Motor neuron (in vitro differentiated cells): ENCODE results near the gene SFSWAP. TPM values are rescaled to one million over a fixed set of nuclear protein-coding genes. Genes with fewer than 3 reads are reported as not detected.
A peak's percentile ranks its signal among the peaks of the same experiment; 100 is the strongest.

Experiments
- ATAC-seq, 8 experiments: fragments of 200-7000 bp; cut with Tn5 transposase; replicated peaks in 6 of 8; 2 replicates each; pipeline ENCODE4 v1.8.0; 2021; ENCODE audit warnings: mild to moderate bottlenecking in 8 of 8, moderate library complexity in 8 of 8
- H3K27ac ChIP-seq, 2 donors: fragments of 250-450 bp; sonication (Bioruptor Pico); 2 replicates each; pipeline ENCODE4 v1.9.0; 2021; ENCODE audit warnings: antibody characterized with exemption in 2 of 2, mild to moderate bottlenecking in 2 of 2, moderate library complexity in 1 of 2
- H3K4me1 ChIP-seq, 2 donors: fragments of 250-450 bp; sonication (Bioruptor Pico); replicated peaks in 1 of 2; 2 replicates each; pipeline ENCODE4 v1.6.1; 2021; ENCODE audit warnings: antibody characterized with exemption in 2 of 2, mild to moderate bottlenecking in 2 of 2, moderate library complexity in 1 of 2
- H3K4me3 ChIP-seq, 5 donors: fragments of 250-450 bp; sonication (Bioruptor Pico); 2 replicates each; pipeline ENCODE4 v1.9.0; 2021; ENCODE audit warnings: antibody characterized with exemption in 5 of 5, mild to moderate bottlenecking in 5 of 5, moderate library complexity in 4 of 5
- WGBS, 10 experiments: fragments of 450-650 bp; shearing (Covaris generic); methylation state at CpG; one replicate each; pipeline ENCODE4 v1.0.0; 2022; 5-methylcytosine and 5-hydroxymethylcytosine counted together
- in situ Hi-C, 9 experiments: fragments of 400-800 bp; cut with MboI; loops; one replicate each; pipeline ENCODE4 v1.15.0; 2021; ENCODE audit warnings: low sequenced_read_pairs in 9 of 9, low pct_unique_long_range_greater_than_20kb in 2 of 9; ENCODE audit not compliant: unreplicated experiment in 9 of 9
- total RNA-seq, 8 experiments: library from RNA; unstranded; fragments of 300-600 nt; gene quantifications; 2 replicates each; pipeline versions ENCODE4 v1.2.3 to v1.2.4, GENCODE V29; 2022

The SFSWAP gene
- total RNA-seq, 8 experiments from 2014 or later: 25.2 to 84.4 (median 29.3) TPM

- ATAC-seq: peak in 5 of 8 experiments; percentile 12 to 52 (median 48)
- 86 to 100% (median 97%) methylated on average over 2 to 5 of the region's 15 CpGs; no CpG with 5 or more reads in 7 of the 10 experiments for WGBS, 10 experiments
- Histone ChIP-seq H3K4me3 (no peak overlapping the region), H3K27ac (no peak overlapping the region), H3K4me1 (peaks cover 0 to 6% of the 10 kb centered on the region in 2 donors)
- in situ Hi-C loops: no loop called here
Observed at GRCh38 chr12:131795690-131796410, 85.0 kb downstream of the SFSWAP start.

- peaks cover 0 to 6% of the 10 kb centered on the region in 2 donors for H3K4me1 ChIP-seq
- ATAC-seq: no peak
- no peak overlapping the region for H3K4me3 ChIP-seq
- in situ Hi-C loops: no loop called here
- no peak overlapping the region for H3K27ac ChIP-seq
- WGBS, 10 experiments: 90 to 100% (median 98%) methylated on average over 1 to 5 of the region's 6 CpGs; no CpG with 5 or more reads in 2 of the 10 experiments
Observed at GRCh38 chr12:131796411-131796736, 85.5 kb downstream of the SFSWAP start.

GRCh38 chr12:131796754-131797587, 86.1 kb downstream of the SFSWAP start:
- Histone ChIP-seq H3K4me1 (peaks cover 0 to 6% of the 10 kb centered on the region in 2 donors), H3K4me3 (no peak overlapping the region), H3K27ac (no peak overlapping the region)
- in situ Hi-C loops: no loop called here
- WGBS, 10 experiments: 83 to 98% (median 92%) methylated on average over 2 to 14 of the region's 28 CpGs; no CpG with 5 or more reads in 2 of the 10 experiments
- peak in 1 of 8 experiments; percentile 6 for ATAC-seq

- H3K4me1 ChIP-seq: peaks cover 0 to 6% of the 10 kb centered on the region in 2 donors
- in situ Hi-C loops: no loop called here
- 60 to 93% methylated on average over 1 to 3 of the region's 10 CpGs; no CpG with 5 or more reads in 8 of the 10 experiments for WGBS, 10 experiments
- H3K27ac ChIP-seq: no peak overlapping the region
- no peak overlapping the region for H3K4me3 ChIP-seq
- ATAC-seq: no peak
Observed at GRCh38 chr12:131797588-131797934, 86.7 kb downstream of the SFSWAP start.

GRCh38 chr12:131799195-131799594, 88.3 kb downstream of the SFSWAP start:
- WGBS, 10 experiments: 60 to 98% (median 90%) methylated on average over 1 to 8 of the region's 21 CpGs; no CpG with 5 or more reads in 5 of the 10 experiments
- in situ Hi-C loops: no loop called here

GRCh38 chr12:131799828-131800593, 89.1 kb downstream of the SFSWAP start:
- no peak for ATAC-seq
- Histone ChIP-seq H3K4me1 (peaks cover 0 to 3% of the 10 kb centered on the region in 2 donors), H3K4me3 (no peak overlapping the region), H3K27ac (no peak overlapping the region)
- WGBS, 10 experiments: 87 to 100% (median 94%) methylated on average over 1 to 11 of the region's 29 CpGs; no CpG with 5 or more reads in 4 of the 10 experiments
- in situ Hi-C loops: loop anchor here in 2 of 9 experiments (25.0 kb wide), 1 partner anchor 188 kb away; no protein-coding TSS in a partner anchor

More at GRCh38 chr12:131799195-131799594, 88.3 kb downstream of the SFSWAP start:
- peaks cover 0 to 3% of the 10 kb centered on the region in 2 donors for H3K4me1 ChIP-seq
- no peak for ATAC-seq
- H3K27ac ChIP-seq: no peak overlapping the region
- H3K4me3 ChIP-seq: no peak overlapping the region

- WGBS, 10 experiments: 70 to 100% (median 94%) methylated on average over 1 to 14 of the region's 20 CpGs; no CpG with 5 or more reads in 1 of the 10 experiments
- in situ Hi-C loops: loop anchor here in 2 of 9 experiments (25.0 kb wide), 1 partner anchor 188 kb away; no protein-coding TSS in a partner anchor
- Histone ChIP-seq H3K4me3 (no peak overlapping the region), H3K4me1 (peaks cover 0 to under 1% of the 10 kb centered on the region in 2 donors), H3K27ac (no peak overlapping the region)
- no peak for ATAC-seq
Observed at GRCh38 chr12:131800594-131801135, 89.8 kb downstream of the SFSWAP start.

GRCh38 chr12:131801254-131801866, 90.5 kb downstream of the SFSWAP start:
- 67 to 100% (median 93%) methylated on average over 1 to 9 of the region's 35 CpGs for WGBS, 10 experiments

GRCh38 chr12:131803961-131804521, 93.2 kb downstream of the SFSWAP start:
- H3K4me1 ChIP-seq: no peaks in the 10 kb centered on the region
- no peak overlapping the region for H3K27ac ChIP-seq
- ATAC-seq: peak in 3 of 8 experiments; percentile 41 to 66 (median 59)
- in situ Hi-C loops: loop anchor here in 2 of 9 experiments (25.0 kb wide), 1 partner anchor 192 kb away; no protein-coding TSS in a partner anchor
- no peak overlapping the region for H3K4me3 ChIP-seq
- WGBS, 10 experiments: 0 to 91% (median 20%) methylated on average over 1 to 8 of the region's 11 CpGs; no CpG with 5 or more reads in 3 of the 10 experiments

More at GRCh38 chr12:131801254-131801866, 90.5 kb downstream of the SFSWAP start:
- Histone ChIP-seq H3K4me3 (no peak overlapping the region), H3K4me1 (no peaks in the 10 kb centered on the region), H3K27ac (no peak overlapping the region)
- no peak for ATAC-seq
- in situ Hi-C loops: loop anchor here in 2 of 9 experiments (25.0 kb wide), 1 partner anchor 189 kb away; no protein-coding TSS in a partner anchor

GRCh38 chr12:131805421-131805820, 94.5 kb downstream of the SFSWAP start:
- WGBS, 10 experiments: 0 to 89% (median 62%) methylated on average over 3 to 5 of the region's 5 CpGs

GRCh38 chr12:131806674-131807073, 95.8 kb downstream of the SFSWAP start:
- no peak overlapping the region for H3K27ac ChIP-seq
- no peaks in the 10 kb centered on the region for H3K4me1 ChIP-seq
- in situ Hi-C loops: loop anchor here in 2 of 9 experiments (25.0 kb wide), 1 partner anchor 194 kb away; no protein-coding TSS in a partner anchor
- no peak for ATAC-seq
- WGBS, 10 experiments: 72 to 100% (median 87%) methylated on average over 1 to 7 of the region's 7 CpGs; no CpG with 5 or more reads in 1 of the 10 experiments
- H3K4me3 ChIP-seq: no peak overlapping the region

More at GRCh38 chr12:131805421-131805820, 94.5 kb downstream of the SFSWAP start:
- H3K4me3 ChIP-seq: no peak overlapping the region
- H3K4me1 ChIP-seq: no peaks in the 10 kb centered on the region
- H3K27ac ChIP-seq: no peak overlapping the region
- in situ Hi-C loops: loop anchor here in 2 of 9 experiments (25.0 kb wide), 1 partner anchor 193 kb away; no protein-coding TSS in a partner anchor
- ATAC-seq: peak in 3 of 8 experiments; percentile 64 to 86 (median 68)
